Omental fat pad (tissue), 4 donors: ENCODE measurements around the gene HLTF. TPM values are rescaled to one million over a fixed set of nuclear protein-coding genes. Genes with fewer than 3 reads are reported as not detected.

ENCODE experiments used
- ATAC-seq: fragments of 150-250 bp; one replicate; pipeline ENCODE4 v1.9.1; 2016; ENCODE audit warnings: mild to moderate bottlenecking, moderate library complexity; ENCODE audit not compliant: low FRiP score
- DNase-seq: peaks from one replicate; pipeline ENCODE4 v3.0.0-alpha.2; 2019; ENCODE audit warnings: low spot score
- CTCF ChIP-seq, 3 donors: fragments of 450-650 bp; IDR thresholded peaks; one replicate each; pipeline ENCODE4 v1.5.1; 2016 to 2017; ENCODE audit warnings: antibody characterized with exemption in 3 of 3, mild to moderate bottlenecking in 3 of 3, moderate library complexity in 2 of 3
- total RNA-seq, 4 donors: library from RNA; depleted of rRNA; stranded (reverse); fragments of >200 nt; gene quantifications; one replicate each; pipeline ENCODE4 v1.1.0, GENCODE V29; 2016

HLTF gene
- total RNA-seq, 4 donors from 2014 or later = 10.2 to 20.5 (median 18.3) TPM

DNA sequence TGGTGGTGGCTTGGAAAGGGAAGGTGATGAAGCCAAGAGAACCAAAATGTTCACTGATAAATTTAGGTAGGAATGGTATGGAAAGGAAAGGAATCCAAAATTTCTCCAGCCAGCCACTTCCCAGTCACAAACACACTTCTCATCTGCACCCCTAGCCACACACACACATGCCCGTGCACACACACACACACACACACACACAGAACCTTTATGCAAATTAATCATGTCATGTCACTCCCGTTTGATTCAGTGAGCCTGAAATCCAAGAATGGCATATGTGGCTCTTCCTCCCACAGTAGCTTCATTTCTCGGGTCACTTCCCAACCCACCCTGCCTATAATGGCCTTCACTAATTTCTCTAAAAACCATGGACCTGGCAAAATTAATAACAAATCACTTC is 3.1 kb upstream of the HLTF start:
- DNase-seq (no peak), ATAC-seq (no peak)
- no peak for TF ChIP-seq CTCF (IDR thresholded peaks at IDR 0.05)

DNA sequence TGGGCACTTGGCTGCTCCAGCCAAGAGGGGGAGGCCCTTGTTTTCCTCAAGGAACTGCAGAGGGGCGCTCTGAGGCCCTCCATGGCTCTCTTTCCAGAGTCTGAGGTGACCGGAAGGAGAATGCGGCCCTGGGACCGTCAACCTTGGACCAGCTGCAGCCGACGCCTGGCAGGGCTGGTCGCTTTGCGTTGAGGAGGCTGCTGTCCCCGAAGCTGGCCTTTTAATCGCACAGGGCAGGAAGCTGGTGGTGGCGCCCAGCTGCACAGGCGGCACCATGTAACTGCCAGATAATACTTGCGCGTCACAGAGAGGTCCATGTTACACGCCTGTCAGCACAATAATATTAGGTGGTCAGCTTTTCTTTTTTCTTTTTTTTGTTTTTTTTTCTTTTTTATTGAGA is 875 bp upstream of the HLTF start:
- DNase-seq (no peak), ATAC-seq (no peak)
- no peak for TF ChIP-seq CTCF (IDR thresholded peaks at IDR 0.05)

DNA sequence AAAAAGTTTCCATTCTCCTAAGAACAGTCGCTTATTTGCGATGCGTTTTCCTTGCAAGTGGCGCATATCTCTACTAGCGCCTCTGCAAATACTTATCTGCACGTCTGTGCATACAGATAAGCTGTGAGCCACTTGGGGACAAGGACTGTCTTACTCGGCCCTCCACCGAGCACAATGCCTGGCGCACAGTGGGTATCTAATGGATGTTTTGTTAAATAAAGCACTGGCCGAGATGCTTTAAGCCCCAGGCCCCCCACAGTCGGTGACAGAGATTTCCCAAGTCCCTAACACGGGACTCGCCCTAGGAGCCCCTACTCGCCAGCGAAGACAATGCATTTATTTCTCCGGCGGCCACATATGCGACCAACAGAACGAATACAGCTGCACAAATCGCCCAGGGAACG is 503 bp downstream of the HLTF start:
- no peak for TF ChIP-seq CTCF (IDR thresholded peaks at IDR 0.05)
- ATAC-seq = peak; percentile 22
- DNase-seq = no peak

- ATAC-seq = no peak
- TF ChIP-seq CTCF (IDR thresholded peaks at IDR 0.05) = no peak
- no peak for DNase-seq
Measured at GRCh38 chr3:149081772-149082171, 4.6 kb downstream of the HLTF start.

- no peak for TF ChIP-seq CTCF (IDR thresholded peaks at IDR 0.05)
- no peak for DNase-seq
- no peak for ATAC-seq
Measured at GRCh38 chr3:149080699-149081091, 5.6 kb downstream of the HLTF start.

DNA sequence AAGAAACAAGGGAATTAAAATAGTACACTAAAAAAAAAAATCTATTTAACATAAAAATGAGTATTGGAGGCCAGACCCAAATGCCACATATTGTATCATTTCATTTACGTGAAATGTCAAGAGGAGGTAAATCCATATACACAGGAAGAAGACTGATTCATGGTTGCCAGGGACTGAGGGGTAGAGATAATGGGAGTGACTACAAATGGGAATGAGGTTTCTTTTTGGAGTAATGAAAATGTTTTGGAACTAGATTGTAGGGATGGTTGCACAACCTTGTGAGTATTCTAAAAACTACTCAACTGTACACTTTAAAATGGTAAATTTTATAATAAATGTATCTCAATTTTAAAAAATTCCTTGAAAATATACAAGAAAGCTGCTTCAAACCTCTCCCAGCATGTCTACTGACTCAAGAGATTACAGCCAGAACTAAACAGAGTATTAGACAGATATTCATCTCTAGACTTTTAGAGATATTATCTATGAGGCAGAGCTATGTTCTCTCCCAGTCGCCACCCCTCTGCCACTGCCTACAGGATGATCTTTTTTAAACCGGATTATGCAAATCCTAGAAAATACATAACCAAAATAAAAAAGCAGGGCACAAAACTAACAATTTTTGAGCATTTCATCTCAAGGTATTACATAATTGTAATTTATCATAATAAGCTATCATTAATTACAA is 6.2 kb downstream of the HLTF start:
- no peak for TF ChIP-seq CTCF (IDR thresholded peaks at IDR 0.05)
- ATAC-seq (peak; percentile 75), DNase-seq (no peak)

DNA sequence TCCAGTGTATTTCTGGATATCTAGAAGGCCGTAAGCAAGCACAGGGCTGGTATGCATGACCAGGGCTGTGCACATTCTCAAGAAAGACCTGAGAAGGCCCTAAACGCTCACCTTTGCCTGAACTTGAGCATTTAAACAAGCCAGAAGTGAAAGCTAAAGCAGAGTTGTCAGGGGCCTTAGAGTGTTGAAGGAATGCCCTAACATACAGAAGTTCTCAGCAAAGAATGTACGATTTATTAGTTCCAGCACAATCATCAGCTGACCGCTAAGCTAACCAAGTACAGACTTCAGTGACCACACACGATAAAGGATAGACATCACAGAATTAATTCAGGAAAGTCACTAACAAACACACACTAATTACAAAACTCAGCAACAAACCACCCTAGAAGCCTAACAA is 8.7 kb downstream of the HLTF start:
- DNase-seq = no peak
- no peak for ATAC-seq
- TF ChIP-seq CTCF (IDR thresholded peaks at IDR 0.05) = no peak
